ENCODE measurements around the gene RAD51. TPM values are rescaled to one million over a fixed set of nuclear protein-coding genes. Genes with fewer than 3 reads are reported as not detected.

The RAD51 gene
- total and polyA plus RNA-seq, 9 of the 15 experiments (the other 6 are each of a cell fraction or from before 2014, with no cell fraction given) = 16.0 to 63.8 (median 34.6) TPM

DNA sequence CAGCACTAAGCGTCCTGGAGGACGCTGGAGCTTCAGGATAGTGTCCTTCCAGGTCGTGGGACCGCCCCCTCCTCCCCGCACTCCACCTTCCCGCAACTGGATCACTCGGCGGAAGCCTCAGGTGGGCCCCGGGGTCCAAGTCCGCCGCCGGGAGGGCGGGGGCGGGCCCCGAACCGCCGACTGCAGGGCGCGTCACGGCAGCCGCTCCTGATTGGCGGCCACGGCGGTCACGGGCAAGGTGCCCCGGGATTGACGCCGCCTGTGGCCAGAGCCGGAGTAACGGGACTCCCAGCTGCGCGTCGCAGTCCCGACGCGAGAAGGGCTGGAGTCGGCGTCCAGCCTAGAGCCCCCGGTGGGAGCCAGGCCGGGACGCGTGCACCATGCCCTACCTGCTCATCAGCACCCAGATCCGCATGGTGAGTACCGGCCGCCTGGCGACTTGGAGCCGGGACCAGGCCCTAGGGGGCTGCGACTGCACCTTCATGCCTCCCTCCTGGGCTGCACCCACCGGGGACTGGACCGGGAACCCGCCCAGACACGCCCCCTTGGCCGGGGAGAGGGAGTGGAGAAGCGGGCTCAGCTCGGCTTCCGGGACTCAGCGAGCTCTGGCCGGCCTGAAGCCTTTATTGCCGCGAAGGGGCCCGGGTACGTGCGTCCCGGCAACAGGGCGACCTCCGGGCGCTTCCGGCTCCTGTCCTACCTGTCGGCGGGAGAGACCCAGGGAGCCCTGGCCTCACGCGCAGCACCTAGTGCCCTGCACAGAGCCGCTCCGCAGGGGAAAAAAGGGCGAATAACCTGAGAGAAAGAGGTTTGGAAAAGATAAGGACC is 69.0 kb downstream of the RAD51 start, which contains the start of gene GCHFR (continued):
- TF ChIP-seq, protein P1, sequence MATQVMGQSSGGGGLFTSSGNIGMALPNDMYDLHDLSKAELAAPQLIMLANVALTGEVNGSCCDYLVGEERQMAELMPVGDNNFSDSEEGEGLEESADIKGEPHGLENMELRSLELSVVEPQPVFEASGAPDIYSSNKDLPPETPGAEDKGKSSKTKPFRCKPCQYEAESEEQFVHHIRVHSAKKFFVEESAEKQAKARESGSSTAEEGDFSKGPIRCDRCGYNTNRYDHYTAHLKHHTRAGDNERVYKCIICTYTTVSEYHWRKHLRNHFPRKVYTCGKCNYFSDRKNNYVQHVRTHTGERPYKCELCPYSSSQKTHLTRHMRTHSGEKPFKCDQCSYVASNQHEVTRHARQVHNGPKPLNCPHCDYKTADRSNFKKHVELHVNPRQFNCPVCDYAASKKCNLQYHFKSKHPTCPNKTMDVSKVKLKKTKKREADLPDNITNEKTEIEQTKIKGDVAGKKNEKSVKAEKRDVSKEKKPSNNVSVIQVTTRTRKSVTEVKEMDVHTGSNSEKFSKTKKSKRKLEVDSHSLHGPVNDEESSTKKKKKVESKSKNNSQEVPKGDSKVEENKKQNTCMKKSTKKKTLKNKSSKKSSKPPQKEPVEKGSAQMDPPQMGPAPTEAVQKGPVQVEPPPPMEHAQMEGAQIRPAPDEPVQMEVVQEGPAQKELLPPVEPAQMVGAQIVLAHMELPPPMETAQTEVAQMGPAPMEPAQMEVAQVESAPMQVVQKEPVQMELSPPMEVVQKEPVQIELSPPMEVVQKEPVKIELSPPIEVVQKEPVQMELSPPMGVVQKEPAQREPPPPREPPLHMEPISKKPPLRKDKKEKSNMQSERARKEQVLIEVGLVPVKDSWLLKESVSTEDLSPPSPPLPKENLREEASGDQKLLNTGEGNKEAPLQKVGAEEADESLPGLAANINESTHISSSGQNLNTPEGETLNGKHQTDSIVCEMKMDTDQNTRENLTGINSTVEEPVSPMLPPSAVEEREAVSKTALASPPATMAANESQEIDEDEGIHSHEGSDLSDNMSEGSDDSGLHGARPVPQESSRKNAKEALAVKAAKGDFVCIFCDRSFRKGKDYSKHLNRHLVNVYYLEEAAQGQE (IDR thresholded peaks at IDR 0.05; ENCODE audit: borderline replicate concordance) = 0 out of 2 replicates have a peak, but pooled peaks have one; percentile 24
- TF ChIP-seq, protein P1 (CRISPR knock-in tag; IDR thresholded peaks at IDR 0.05; ENCODE audit: low read depth) = peak; percentile 60
- TF ChIP-seq ASH1L (IDR thresholded peaks at IDR 0.05; ENCODE audit: borderline replicate concordance, low read depth, partially characterized antibody) (no peak), LARP7 (IDR thresholded peaks at IDR 0.05) (no peak), ZFX (CRISPR knock-in tag; IDR thresholded peaks at IDR 0.05) (peak; percentile 83)
- TF ChIP-seq, protein P2, sequence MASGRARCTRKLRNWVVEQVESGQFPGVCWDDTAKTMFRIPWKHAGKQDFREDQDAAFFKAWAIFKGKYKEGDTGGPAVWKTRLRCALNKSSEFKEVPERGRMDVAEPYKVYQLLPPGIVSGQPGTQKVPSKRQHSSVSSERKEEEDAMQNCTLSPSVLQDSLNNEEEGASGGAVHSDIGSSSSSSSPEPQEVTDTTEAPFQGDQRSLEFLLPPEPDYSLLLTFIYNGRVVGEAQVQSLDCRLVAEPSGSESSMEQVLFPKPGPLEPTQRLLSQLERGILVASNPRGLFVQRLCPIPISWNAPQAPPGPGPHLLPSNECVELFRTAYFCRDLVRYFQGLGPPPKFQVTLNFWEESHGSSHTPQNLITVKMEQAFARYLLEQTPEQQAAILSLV (tag; IDR thresholded peaks at IDR 0.05) = no peak
- TF ChIP-seq, protein P3, sequence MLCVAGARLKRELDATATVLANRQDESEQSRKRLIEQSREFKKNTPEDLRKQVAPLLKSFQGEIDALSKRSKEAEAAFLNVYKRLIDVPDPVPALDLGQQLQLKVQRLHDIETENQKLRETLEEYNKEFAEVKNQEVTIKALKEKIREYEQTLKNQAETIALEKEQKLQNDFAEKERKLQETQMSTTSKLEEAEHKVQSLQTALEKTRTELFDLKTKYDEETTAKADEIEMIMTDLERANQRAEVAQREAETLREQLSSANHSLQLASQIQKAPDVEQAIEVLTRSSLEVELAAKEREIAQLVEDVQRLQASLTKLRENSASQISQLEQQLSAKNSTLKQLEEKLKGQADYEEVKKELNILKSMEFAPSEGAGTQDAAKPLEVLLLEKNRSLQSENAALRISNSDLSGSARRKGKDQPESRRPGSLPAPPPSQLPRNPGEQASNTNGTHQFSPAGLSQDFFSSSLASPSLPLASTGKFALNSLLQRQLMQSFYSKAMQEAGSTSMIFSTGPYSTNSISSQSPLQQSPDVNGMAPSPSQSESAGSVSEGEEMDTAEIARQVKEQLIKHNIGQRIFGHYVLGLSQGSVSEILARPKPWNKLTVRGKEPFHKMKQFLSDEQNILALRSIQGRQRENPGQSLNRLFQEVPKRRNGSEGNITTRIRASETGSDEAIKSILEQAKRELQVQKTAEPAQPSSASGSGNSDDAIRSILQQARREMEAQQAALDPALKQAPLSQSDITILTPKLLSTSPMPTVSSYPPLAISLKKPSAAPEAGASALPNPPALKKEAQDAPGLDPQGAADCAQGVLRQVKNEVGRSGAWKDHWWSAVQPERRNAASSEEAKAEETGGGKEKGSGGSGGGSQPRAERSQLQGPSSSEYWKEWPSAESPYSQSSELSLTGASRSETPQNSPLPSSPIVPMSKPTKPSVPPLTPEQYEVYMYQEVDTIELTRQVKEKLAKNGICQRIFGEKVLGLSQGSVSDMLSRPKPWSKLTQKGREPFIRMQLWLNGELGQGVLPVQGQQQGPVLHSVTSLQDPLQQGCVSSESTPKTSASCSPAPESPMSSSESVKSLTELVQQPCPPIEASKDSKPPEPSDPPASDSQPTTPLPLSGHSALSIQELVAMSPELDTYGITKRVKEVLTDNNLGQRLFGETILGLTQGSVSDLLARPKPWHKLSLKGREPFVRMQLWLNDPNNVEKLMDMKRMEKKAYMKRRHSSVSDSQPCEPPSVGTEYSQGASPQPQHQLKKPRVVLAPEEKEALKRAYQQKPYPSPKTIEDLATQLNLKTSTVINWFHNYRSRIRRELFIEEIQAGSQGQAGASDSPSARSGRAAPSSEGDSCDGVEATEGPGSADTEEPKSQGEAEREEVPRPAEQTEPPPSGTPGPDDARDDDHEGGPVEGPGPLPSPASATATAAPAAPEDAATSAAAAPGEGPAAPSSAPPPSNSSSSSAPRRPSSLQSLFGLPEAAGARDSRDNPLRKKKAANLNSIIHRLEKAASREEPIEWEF (CRISPR knock-in tag; IDR thresholded peaks at IDR 0.05) = 0 out of 2 replicates have a peak, but pooled peaks have one; percentile 16
- TF ChIP-seq, protein P4, sequence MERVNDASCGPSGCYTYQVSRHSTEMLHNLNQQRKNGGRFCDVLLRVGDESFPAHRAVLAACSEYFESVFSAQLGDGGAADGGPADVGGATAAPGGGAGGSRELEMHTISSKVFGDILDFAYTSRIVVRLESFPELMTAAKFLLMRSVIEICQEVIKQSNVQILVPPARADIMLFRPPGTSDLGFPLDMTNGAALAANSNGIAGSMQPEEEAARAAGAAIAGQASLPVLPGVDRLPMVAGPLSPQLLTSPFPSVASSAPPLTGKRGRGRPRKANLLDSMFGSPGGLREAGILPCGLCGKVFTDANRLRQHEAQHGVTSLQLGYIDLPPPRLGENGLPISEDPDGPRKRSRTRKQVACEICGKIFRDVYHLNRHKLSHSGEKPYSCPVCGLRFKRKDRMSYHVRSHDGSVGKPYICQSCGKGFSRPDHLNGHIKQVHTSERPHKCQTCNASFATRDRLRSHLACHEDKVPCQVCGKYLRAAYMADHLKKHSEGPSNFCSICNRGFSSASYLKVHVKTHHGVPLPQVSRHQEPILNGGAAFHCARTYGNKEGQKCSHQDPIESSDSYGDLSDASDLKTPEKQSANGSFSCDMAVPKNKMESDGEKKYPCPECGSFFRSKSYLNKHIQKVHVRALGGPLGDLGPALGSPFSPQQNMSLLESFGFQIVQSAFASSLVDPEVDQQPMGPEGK (CRISPR knock-in tag; IDR thresholded peaks at IDR 0.05; ENCODE audit: borderline replicate concordance) = no peak
